Gastroesophageal sphincter (tissue), 4 donors: ENCODE results near the gene ZNF492. TPM values are rescaled to one million over a fixed set of nuclear protein-coding genes. Genes with fewer than 3 reads are reported as not detected.

Source experiments
- ATAC-seq: fragments of 150-250 bp; one replicate; pipeline ENCODE4 v1.9.1; 2016; ENCODE audit warnings: mild to moderate bottlenecking, moderate library complexity
- H3K27ac ChIP-seq, 4 donors: fragments of 200-600 bp; sonication (generic) in 3 of 4; 1 replicate in 3 of 4; 2 replicates in 1 of 4; pipeline ENCODE4 v1.5.1; 2016 to 2019
- H3K27me3 ChIP-seq: fragments of 200-600 bp; sonication (generic); one replicate; pipeline ENCODE4 v1.5.1; 2019
- H3K36me3 ChIP-seq, 2 donors: fragments of 200-600 bp; sonication (generic); one replicate each; pipeline ENCODE4 v1.5.1; 2019; ENCODE audit warnings: control low read depth in 1 of 2
- H3K4me1 ChIP-seq, 3 donors: fragments of 200-600 bp; sonication (generic); 1 replicate in 2 of 3; 2 replicates in 1 of 3; pipeline ENCODE4 v1.5.1; 2016 to 2019; ENCODE audit warnings: control low read depth in 2 of 3
- H3K4me3 ChIP-seq, 2 donors: fragments of 200-600 bp; sonication (generic); one replicate each; pipeline ENCODE4 v1.5.1; 2019; ENCODE audit warnings: mild to moderate bottlenecking in 1 of 2, moderate library complexity in 1 of 2
- H3K9me3 ChIP-seq, 3 donors: fragments of 200-600 bp; sonication (generic); one replicate each; pipeline ENCODE4 v1.5.1; 2017 to 2019; ENCODE audit warnings: control low read depth in 2 of 3
- CTCF ChIP-seq, 4 experiments: fragments of 200-600 bp in 2 of 4; fragments of 450-650 bp in 2 of 4; sonication (generic) in 1 of 4; IDR thresholded peaks; one replicate each; pipeline ENCODE4 v1.5.1; 2017 to 2019; ENCODE audit warnings: antibody characterized with exemption in 4 of 4, mild to moderate bottlenecking in 2 of 4, moderate library complexity in 2 of 4
- EP300 ChIP-seq: sonication (generic); formaldehyde crosslinking; IDR thresholded peaks from one replicate; pipeline ENCODE4 v1.6.1; 2017; ENCODE audit warnings: antibody characterized with exemption, mild to moderate bottlenecking
- POLR2A ChIP-seq, 2 donors: fragments of 450-650 bp; IDR thresholded peaks; one replicate each; pipeline ENCODE4 v1.6.1; 2017; ENCODE audit warnings: antibody characterized with exemption in 2 of 2, mild to moderate bottlenecking in 2 of 2, moderate library complexity in 1 of 2
- POLR2AphosphoS5 ChIP-seq: sonication (generic); formaldehyde crosslinking; IDR thresholded peaks from one replicate; pipeline ENCODE4 v1.6.1; 2017; ENCODE audit warnings: antibody characterized with exemption
- WGBS, 2 donors: methylation state at CpG; one replicate each; pipeline ENCODE4 v1.1.5; 2018; ENCODE audit warnings: low coverage in 1 of 2; 5-methylcytosine and 5-hydroxymethylcytosine counted together
- total RNA-seq, 4 donors: library from RNA; depleted of rRNA; stranded (reverse); fragments of >200 nt; gene quantifications; one replicate each; pipeline ENCODE4 v1.1.0, GENCODE V29; 2016

The ZNF492 gene
- total RNA-seq, 4 donors from 2014 or later: 0.05 to 0.42 (median 0.21) TPM

- H3K36me3 ChIP-seq: no peaks in the 10 kb centered on the region
- TF ChIP-seq CTCF (IDR thresholded peaks at IDR 0.05) (no peak), EP300 (no peak), POLR2AphosphoS5 (no peak), POLR2A (IDR thresholded peaks at IDR 0.05) (no peak)
- H3K9me3 ChIP-seq: no peaks in the 10 kb centered on the region
- 50 to 53% methylated on average over 1 of the region's 1 CpG for WGBS, 2 donors
- no peak overlapping the region for H3K27ac ChIP-seq
- no peak overlapping the region for H3K4me3 ChIP-seq
- peaks cover 66% of the 10 kb centered on the region for H3K27me3 ChIP-seq
- peaks cover 0 to 9% (median 0%) of the 10 kb centered on the region in 3 donors for H3K4me1 ChIP-seq
- no peak for ATAC-seq
Measured at GRCh38 chr19:22622020-22622419, 12.1 kb upstream of the ZNF492 start.

GRCh38 chr19:22622901-22623840 lies 11.0 kb upstream of the ZNF492 start:
- Histone ChIP-seq H3K4me3 (peak overlapping the region in 1 of 2 donors; percentile 41), H3K36me3 (no peaks in the 10 kb centered on the region), H3K27me3 (peaks cover 55% of the 10 kb centered on the region), H3K27ac (peak overlapping the region in 1 of 4 donors; percentile 59), H3K9me3 (no peaks in the 10 kb centered on the region), H3K4me1 (peaks cover 0 to 9% (median 0%) of the 10 kb centered on the region in 3 donors)
- WGBS, 2 donors: 0% methylated on average over 3 of the region's 71 CpGs; no CpG with 5 or more reads in 1 of the 2 donors
- TF ChIP-seq POLR2AphosphoS5 (no peak), CTCF (IDR thresholded peaks at IDR 0.05) (peak in 1 of 4 experiments; percentile 39), EP300 (no peak), POLR2A (IDR thresholded peaks at IDR 0.05) (no peak)
- ATAC-seq: peak; percentile 75

GRCh38 chr19:22623841-22624221 lies 10.3 kb upstream of the ZNF492 start:
- no peak for ATAC-seq
- TF ChIP-seq POLR2AphosphoS5 (no peak), EP300 (no peak), POLR2A (IDR thresholded peaks at IDR 0.05) (no peak), CTCF (IDR thresholded peaks at IDR 0.05) (no peak)
- H3K27ac ChIP-seq: no peak overlapping the region
- H3K4me1 ChIP-seq: peaks cover 0 to 9% (median 0%) of the 10 kb centered on the region in 3 donors
- H3K27me3 ChIP-seq: peaks cover 48% of the 10 kb centered on the region
- H3K4me3 ChIP-seq: no peak overlapping the region
- WGBS, 2 donors: 54% methylated on average over 3 of the region's 16 CpGs; no CpG with 5 or more reads in 1 of the 2 donors
- no peaks in the 10 kb centered on the region for H3K9me3 ChIP-seq
- no peaks in the 10 kb centered on the region for H3K36me3 ChIP-seq

GRCh38 chr19:22625266-22626035 lies 8.7 kb upstream of the ZNF492 start:
- no peak for ATAC-seq
- Histone ChIP-seq H3K27me3 (peaks cover 44% of the 10 kb centered on the region), H3K4me1 (peaks cover 0 to 9% (median 0%) of the 10 kb centered on the region in 3 donors), H3K36me3 (no peaks in the 10 kb centered on the region), H3K27ac (no peak overlapping the region), H3K9me3 (no peaks in the 10 kb centered on the region), H3K4me3 (no peak overlapping the region)
- WGBS, 2 donors: 47% methylated on average over 4 of the region's 8 CpGs; no CpG with 5 or more reads in 1 of the 2 donors
- no peak for TF ChIP-seq CTCF (IDR thresholded peaks at IDR 0.05)
- no peak for TF ChIP-seq EP300
- no peak for TF ChIP-seq POLR2A (IDR thresholded peaks at IDR 0.05)
- TF ChIP-seq POLR2AphosphoS5: no peak
